ENCODE data around the gene SPAM1.

SPAM1 gene

GRCh38 chr7:123936388-123936787 is 11.3 kb downstream of the SPAM1 start:
- Histone ChIP-seq H2AFZ (ENCODE audit: low read depth, low read length, severe bottlenecking) (no peak overlapping the region), H3K27me3 (ENCODE audit: low read length) (no peaks in the 10 kb centered on the region), H3K9me2 (replicated peaks; ENCODE audit: insufficient read depth, low read length) (no peaks in the 10 kb centered on the region), H3K4me3 (ENCODE audit: insufficient read depth, low read length, poor library complexity, severe bottlenecking) (no peak overlapping the region), H3F3A (ENCODE audit: insufficient read depth) (no peaks in the 10 kb centered on the region), H3K79me2 (ENCODE audit: insufficient read depth, low read length) (no peaks in the 10 kb centered on the region), H4K20me1 (ENCODE audit: low read depth, low read length) (no peaks in the 10 kb centered on the region), H3K9me3 (ENCODE audit: insufficient read depth, low read length) (no peaks in the 10 kb centered on the region), H3K27ac (ENCODE audit: low read depth, low read length) (no peak overlapping the region), H3K9ac (ENCODE audit: low read length) (no peak overlapping the region), H3K36me3 (ENCODE audit: low read length) (no peaks in the 10 kb centered on the region), H3K4me2 (ENCODE audit: low read depth, low read length, poor library complexity, severe bottlenecking) (no peak overlapping the region)
- TF ChIP-seq CTCF (IDR thresholded peaks at IDR 0.05; ENCODE audit: insufficient read depth, low read length, poor library complexity, severe bottlenecking) (no peak), EZH2phosphoT487 (conservative IDR thresholded peaks at IDR 0.05; ENCODE audit: low read length) (no peak)

- no peaks in the 10 kb centered on the region for H3K9me3 ChIP-seq (ENCODE audit: insufficient read depth, low read length)
- H3K36me3 ChIP-seq (ENCODE audit: low read length): no peaks in the 10 kb centered on the region
- H4K20me1 ChIP-seq (ENCODE audit: low read depth, low read length): no peaks in the 10 kb centered on the region
- no peak overlapping the region for H2AFZ ChIP-seq (ENCODE audit: low read depth, low read length, severe bottlenecking)
- H3K9ac ChIP-seq (ENCODE audit: low read length): no peak overlapping the region
- H3K4me3 ChIP-seq (ENCODE audit: insufficient read depth, low read length, poor library complexity, severe bottlenecking): no peak overlapping the region
- H3K79me2 ChIP-seq (ENCODE audit: insufficient read depth, low read length): no peaks in the 10 kb centered on the region
- no peaks in the 10 kb centered on the region for H3K9me2 ChIP-seq (replicated peaks; ENCODE audit: insufficient read depth, low read length)
- no peaks in the 10 kb centered on the region for H3K27me3 ChIP-seq (ENCODE audit: low read length)
- H3K4me2 ChIP-seq (ENCODE audit: low read depth, low read length, poor library complexity, severe bottlenecking): no peak overlapping the region
- no peak overlapping the region for H3K27ac ChIP-seq (ENCODE audit: low read depth, low read length)
- no peaks in the 10 kb centered on the region for H3F3A ChIP-seq (ENCODE audit: insufficient read depth)
- TF ChIP-seq EZH2phosphoT487 (conservative IDR thresholded peaks at IDR 0.05; ENCODE audit: low read length): no peak
- no peak for TF ChIP-seq CTCF (IDR thresholded peaks at IDR 0.05; ENCODE audit: insufficient read depth, low read length, poor library complexity, severe bottlenecking)
Observed at GRCh38 chr7:123939784-123940183, 14.7 kb downstream of the SPAM1 start.

- no peaks in the 10 kb centered on the region for H3K9me2 ChIP-seq (replicated peaks; ENCODE audit: insufficient read depth, low read length)
- no peaks in the 10 kb centered on the region for H3K79me2 ChIP-seq (ENCODE audit: insufficient read depth, low read length)
- no peaks in the 10 kb centered on the region for H3K36me3 ChIP-seq (ENCODE audit: low read length)
- no peaks in the 10 kb centered on the region for H3K27me3 ChIP-seq (ENCODE audit: low read length)
- no peak overlapping the region for H2AFZ ChIP-seq (ENCODE audit: low read depth, low read length, severe bottlenecking)
- no peak overlapping the region for H3K27ac ChIP-seq (ENCODE audit: low read depth, low read length)
- H3F3A ChIP-seq (ENCODE audit: insufficient read depth): no peaks in the 10 kb centered on the region
- TF ChIP-seq CTCF (IDR thresholded peaks at IDR 0.05; ENCODE audit: insufficient read depth, low read length, poor library complexity, severe bottlenecking) (no peak), EZH2phosphoT487 (conservative IDR thresholded peaks at IDR 0.05; ENCODE audit: low read length) (no peak)
- H3K4me2 ChIP-seq (ENCODE audit: low read depth, low read length, poor library complexity, severe bottlenecking): no peak overlapping the region
- H3K9ac ChIP-seq (ENCODE audit: low read length): no peak overlapping the region
- no peaks in the 10 kb centered on the region for H4K20me1 ChIP-seq (ENCODE audit: low read depth, low read length)
- H3K4me3 ChIP-seq (ENCODE audit: insufficient read depth, low read length, poor library complexity, severe bottlenecking): no peak overlapping the region
- H3K9me3 ChIP-seq (ENCODE audit: insufficient read depth, low read length): no peaks in the 10 kb centered on the region
Observed at GRCh38 chr7:123941391-123942180, 16.5 kb downstream of the SPAM1 start.

All from SU-DHL-6 (cell line).